Measurements from ENCODE around the gene TRMT61A.
A peak's percentile ranks its signal among the peaks of the same experiment; 100 is the strongest.
"Not testable (repeated sequence)": the region's sequence is repeated elsewhere in the genome, so short reads cannot be mapped to it uniquely, and the experiment has no call there.

Gene TRMT61A

DNA sequence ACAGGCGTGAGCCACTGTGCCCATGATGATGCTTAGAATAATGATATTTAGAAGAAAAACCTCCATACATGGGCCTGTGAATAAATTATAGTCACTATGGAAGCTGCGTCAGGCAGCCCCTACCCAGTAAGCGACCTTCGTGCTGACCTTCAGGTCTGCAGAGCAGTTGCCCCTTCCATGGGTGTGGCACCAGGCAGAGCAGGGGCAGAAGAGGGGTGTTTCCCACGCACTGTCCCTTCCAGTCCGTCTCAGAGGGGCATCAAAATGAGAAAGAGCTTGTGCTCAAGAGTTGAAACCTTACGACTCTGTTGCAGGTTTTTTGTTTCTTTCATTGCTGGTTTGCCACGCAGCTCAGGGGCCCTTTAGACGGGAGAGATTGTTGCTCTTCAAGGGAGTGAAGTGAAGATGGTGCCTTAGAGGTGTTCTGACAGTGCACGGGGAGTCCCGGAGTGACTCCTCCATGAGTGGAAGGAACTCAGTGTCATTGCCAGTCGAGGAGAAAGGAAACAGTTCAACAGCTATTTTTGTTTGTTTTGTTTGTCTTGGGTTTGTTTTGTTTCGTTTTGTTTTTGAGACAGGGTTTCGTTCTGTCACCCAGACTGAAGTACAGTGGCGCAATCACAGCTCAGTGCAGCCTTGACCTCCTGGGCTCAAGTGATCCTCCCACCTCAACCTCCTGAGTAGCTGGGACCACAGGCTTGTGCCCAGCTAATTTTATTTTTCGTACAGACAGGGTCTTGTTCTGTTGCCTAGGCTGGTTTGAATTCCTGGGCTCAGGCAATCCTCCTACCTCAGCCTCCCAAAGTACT, 20.3 kb upstream of the TRMT61A start:
- no peak for DNase-seq (ENCODE audit: low read depth in 2 of 2)

GRCh38 chr14:103509864-103510723, 18.9 kb upstream of the TRMT61A start:
- DNase-seq (ENCODE audit: low read depth in 2 of 2) = no peak

GRCh38 chr14:103510724-103511693, 18.0 kb upstream of the TRMT61A start:
- DNase-seq (ENCODE audit: low read depth in 2 of 2) = no peak

DNA sequence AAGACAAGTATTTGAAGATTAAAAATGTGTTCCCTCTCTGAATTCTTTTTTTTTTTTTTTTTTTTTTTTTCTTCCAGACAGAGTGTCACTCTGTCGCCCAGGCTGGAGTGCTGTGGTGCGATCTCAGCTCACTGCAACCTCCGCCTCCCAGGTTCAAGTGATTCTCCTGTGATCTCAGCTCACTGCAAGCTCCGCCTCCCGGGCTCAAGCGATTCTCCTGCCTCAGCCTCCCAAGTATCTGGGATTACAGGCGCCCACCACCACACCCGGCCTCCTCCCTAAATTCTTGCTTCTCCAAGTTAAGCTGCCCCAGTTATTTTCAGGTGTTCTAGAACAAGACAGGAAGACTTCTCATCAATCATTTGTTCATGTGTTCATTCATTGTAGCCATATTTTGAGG, 16.8 kb upstream of the TRMT61A start:
- DNase-seq (ENCODE audit: low read depth in 2 of 2) = not testable (repeated sequence)

DNA sequence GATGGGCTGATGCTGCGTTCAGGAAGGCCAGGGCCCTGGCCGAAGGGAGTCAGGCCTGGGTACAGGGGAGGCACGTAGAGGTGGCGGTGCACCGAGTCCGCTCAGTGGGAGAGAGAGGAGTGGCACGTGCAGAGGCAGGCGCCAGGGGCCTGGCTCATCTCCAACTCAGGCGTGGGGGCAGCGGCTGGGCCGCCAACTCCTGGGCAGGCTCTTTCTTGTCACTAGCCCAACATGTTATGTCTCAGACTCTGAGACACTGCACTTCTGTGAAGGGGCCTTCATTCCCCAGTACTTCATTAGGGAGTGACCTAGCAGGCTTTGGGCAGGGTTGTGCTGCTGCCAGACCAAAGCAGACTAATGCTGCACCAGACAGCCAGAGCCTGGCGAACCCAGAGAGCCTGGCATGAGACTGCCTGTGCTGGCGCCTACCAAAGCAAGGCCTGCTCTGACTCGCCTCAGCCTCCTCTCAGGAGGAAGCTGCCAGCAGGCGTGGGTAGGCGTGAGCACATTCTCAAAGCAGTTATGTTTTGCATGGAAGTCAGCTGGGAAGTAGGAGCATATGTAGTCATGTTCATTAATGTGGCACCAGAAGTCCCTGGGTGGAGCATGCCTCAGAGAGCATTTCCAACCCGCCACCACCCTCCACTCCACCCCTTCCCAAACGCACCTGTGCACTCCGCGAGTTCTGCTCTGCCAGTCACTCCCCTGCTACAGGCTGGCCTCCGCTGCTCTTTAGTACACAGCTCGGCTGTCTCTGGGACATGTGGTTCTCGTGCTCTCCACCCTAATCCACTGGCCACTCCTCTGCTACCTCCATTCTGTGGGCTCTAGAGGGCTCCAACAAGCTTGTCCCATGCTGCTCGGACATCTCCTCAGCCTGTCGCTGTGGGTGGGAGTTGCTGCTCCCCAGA, 16.0 kb upstream of the TRMT61A start:
- DNase-seq (ENCODE audit: low read depth in 2 of 2) = no peak

- DNase-seq (ENCODE audit: low read depth in 2 of 2) = no peak
Measured at GRCh38 chr14:103514596-103515421, 14.2 kb upstream of the TRMT61A start.

- no peak for DNase-seq (ENCODE audit: low read depth in 2 of 2)
Measured at GRCh38 chr14:103516426-103517173, 12.4 kb upstream of the TRMT61A start.

GRCh38 chr14:103517174-103517566, 11.8 kb upstream of the TRMT61A start:
- no peak for DNase-seq (ENCODE audit: low read depth in 2 of 2)

GRCh38 chr14:103517721-103518421, 11.1 kb upstream of the TRMT61A start:
- DNase-seq (ENCODE audit: low read depth in 2 of 2) = no peak

DNA sequence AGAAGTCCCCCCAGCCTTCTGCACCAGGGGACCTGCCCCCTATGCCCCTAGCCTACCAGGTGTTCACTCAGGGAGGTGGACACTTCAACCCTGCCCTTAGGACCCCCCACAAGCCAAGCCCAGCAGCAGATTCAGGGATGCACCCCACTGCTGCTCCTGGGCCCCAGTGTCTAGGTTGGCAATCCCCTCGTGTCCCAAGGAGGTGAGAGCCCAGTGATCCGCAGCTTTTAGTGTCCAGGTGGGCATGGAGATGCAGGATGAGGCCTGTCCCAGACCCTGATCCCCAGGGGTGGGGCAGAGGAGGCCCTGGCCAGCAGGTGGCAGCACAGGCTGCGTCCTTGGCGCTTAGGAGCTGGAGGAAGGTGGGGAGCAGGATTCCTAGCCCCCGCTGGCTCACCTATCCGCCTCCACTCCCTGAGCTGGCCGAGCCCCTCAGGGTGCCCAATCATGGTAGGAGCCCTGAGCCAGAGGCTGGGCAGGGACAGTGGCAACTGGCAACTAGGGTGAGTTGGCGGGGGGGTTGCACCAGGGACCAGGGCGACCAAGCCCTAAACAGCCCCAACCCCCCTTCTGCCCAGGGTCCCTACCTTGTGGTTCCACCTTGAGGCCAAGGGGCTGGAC, 10.5 kb upstream of the TRMT61A start:
- peak in 1 of 2 donors; percentile 32 for DNase-seq (ENCODE audit: low read depth in 2 of 2)

DNA sequence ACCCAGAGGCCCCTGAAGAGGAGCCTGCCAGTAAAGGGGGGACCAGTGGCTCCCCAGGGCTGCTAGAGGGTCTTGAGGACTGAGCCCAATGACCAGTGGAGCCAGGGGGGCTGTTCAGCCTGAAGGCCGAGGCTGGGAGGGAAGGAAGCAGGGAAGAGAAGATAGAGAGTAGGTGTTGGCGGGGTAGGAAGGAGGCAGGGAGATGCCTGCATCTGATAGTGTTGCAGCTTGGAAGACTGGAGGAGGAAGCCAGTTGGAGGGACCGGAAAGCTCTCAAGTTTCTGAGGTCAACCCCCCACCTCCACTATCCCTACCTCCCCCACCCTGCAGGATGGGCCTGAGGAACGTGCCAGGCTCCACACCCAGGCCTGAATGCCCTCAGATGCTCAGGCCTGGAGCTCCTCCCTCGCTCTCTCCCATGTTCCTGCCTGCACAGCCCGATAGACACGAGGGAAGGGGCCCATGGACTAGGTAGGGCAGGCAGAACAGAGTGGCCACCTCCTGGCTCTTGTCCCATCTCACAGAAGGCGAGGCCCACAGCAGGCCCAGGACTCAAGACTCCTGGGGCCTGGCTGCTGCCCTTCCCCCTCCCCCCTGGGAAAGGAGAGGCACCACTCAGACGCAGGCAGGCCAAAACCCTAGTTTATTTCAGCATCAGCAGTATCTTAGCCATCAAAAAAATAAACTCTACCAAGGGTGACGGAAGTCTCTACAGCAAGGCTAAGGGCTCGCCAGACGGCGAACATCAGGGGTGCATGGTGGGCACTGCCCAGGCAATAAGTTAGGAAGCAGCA, 9.8 kb upstream of the TRMT61A start:
- DNase-seq (ENCODE audit: low read depth in 2 of 2) = no peak

GRCh38 chr14:103519837-103520212, 9.2 kb upstream of the TRMT61A start:
- no peak for DNase-seq (ENCODE audit: low read depth in 2 of 2)

GRCh38 chr14:103520269-103520656, 8.7 kb upstream of the TRMT61A start:
- DNase-seq (ENCODE audit: low read depth in 2 of 2) = no peak

DNA sequence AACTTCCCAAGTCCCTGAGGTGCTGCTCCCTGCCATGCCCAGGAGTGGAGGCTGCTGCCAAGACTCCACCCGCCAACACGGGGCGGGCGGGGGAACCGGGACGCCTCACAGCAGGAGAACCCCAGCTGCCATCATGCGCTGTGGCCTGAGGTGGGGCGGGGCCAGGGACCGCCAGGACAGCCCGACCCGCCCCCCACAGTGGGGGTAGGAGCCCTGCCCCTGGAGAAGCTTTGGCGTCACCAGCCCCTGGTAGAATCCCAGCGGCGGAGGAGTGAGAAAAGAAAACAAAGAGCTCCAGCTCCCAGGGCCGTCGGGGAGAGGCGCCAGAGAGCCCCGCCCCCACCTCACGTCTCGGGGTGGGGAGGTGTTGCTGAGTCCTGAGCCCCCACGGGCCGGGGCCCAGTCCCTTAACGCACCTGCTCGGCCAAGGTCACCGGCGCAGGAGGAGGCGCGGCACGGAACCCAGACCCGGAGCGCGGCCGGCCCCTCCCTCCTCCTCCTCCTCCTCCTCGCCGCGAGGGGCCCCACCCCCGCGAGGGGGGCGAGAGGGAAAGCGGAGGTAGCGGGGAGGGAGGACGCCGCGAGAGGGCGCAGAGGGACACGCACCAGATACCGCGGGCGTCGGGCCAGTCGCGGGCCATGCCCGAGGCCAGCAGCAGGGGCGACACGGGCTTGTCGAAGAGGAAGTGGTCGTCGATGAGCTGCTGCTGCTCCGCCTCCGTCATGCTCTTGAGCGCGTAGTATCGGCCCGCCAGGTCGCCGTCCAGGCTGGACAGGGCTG, 8.1 kb upstream of the TRMT61A start:
- peak; percentile 42 to 50 for DNase-seq (ENCODE audit: low read depth in 2 of 2)

- DNase-seq (ENCODE audit: low read depth in 2 of 2) = no peak
Measured at GRCh38 chr14:103521438-103521950, 7.5 kb upstream of the TRMT61A start.

- DNase-seq (ENCODE audit: low read depth in 2 of 2) = no peak
Measured at GRCh38 chr14:103521951-103522563, 6.9 kb upstream of the TRMT61A start.
